ENCODE data around the gene MPZL1. TPM values are rescaled to one million over a fixed set of nuclear protein-coding genes. Genes with fewer than 3 reads are reported as not detected.
"Not testable (repeated sequence)": the region's sequence is repeated elsewhere in the genome, so short reads cannot be mapped to it uniquely, and the experiment has no call there.

The MPZL1 gene
- total RNA-seq, 2 experiments from 2014 or later = 1.2 to 1.5 TPM

DNA sequence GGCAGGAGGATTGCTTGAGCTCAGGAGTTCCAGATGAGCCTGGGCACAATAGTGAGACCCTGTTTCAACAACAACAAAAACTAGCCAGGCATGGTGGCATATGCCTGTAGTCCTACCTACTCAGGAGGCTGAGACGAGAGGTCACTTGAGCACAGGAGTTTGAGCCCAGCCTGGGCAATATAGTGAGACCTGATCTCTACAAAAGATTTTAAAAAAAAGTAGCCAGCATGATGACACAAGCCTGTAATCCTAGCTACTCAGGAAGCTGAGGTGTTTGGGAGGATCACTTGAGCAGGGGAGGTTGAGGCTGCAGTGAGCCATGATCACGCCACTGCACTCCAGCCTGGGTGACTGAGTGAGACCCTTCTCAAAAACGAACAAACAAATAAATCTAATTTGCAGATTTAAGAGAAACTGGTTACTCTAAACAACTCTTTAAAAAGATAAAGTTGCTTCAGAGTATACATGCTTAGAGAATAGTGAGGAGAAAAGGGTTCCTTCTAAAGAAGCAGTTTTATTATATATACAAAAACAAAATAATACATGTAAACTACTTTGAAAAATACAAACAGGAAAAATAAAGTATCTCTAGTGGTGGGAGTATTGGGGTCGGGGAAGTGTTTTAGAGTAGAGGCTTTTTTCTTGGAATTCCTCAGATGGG is 103.8 kb downstream of the MPZL1 start:
- no peak for ATAC-seq (ENCODE audit: poor library complexity)
- H3K27ac ChIP-seq (ENCODE audit: low read depth in 1 of 2, low read length in 2 of 2) = no peak overlapping the region

DNA sequence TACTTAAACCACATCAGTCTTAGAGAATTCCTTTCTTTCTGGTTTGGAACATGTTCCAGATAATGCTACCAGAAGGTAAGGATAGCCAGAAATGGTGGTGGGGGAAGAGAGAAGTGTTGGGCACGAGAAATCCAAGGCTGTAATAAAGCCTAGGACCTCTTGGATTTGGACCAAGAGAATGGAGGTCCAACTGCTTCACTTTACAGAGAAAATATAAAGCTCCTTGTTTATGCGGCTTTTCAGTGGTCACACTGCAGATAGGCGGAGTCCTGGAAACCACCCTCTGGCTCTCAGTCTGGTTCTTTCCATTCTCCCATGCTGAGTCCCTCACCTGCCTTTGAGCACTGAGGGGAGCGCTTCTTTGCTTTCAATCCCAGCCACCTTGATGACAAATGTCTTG is 104.3 kb downstream of the MPZL1 start:
- H3K4me3 Mint-ChIP-seq = no peak overlapping the region
- TF ChIP-seq, protein P1, sequence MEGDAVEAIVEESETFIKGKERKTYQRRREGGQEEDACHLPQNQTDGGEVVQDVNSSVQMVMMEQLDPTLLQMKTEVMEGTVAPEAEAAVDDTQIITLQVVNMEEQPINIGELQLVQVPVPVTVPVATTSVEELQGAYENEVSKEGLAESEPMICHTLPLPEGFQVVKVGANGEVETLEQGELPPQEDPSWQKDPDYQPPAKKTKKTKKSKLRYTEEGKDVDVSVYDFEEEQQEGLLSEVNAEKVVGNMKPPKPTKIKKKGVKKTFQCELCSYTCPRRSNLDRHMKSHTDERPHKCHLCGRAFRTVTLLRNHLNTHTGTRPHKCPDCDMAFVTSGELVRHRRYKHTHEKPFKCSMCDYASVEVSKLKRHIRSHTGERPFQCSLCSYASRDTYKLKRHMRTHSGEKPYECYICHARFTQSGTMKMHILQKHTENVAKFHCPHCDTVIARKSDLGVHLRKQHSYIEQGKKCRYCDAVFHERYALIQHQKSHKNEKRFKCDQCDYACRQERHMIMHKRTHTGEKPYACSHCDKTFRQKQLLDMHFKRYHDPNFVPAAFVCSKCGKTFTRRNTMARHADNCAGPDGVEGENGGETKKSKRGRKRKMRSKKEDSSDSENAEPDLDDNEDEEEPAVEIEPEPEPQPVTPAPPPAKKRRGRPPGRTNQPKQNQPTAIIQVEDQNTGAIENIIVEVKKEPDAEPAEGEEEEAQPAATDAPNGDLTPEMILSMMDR (IDR thresholded peaks at IDR 0.05) = no peak
- H3K36me3 Mint-ChIP-seq (ENCODE audit: low read depth) = no peaks in the 10 kb centered on the region
- H3K4me3 ChIP-seq (ENCODE audit: low read length) = no peak overlapping the region
- H3K27me3 ChIP-seq (ENCODE audit: control insufficient read depth in 1 of 2, insufficient read depth in 2 of 2, low read length in 2 of 2) = peaks cover 0 to 3% of the 10 kb centered on the region in 2 experiments
- H3K27ac ChIP-seq (ENCODE audit: low read depth in 1 of 2, low read length in 2 of 2) = no peak overlapping the region
- no peak overlapping the region for H3K27ac Mint-ChIP-seq
- CTCF ChIA-PET = no interaction called here
- POLR2A ChIA-PET = interaction anchor here (0.8 kb wide), 1 partner anchor 10 kb away, joined by 3 read pairs; no protein-coding TSS in a partner anchor
- no peak for DNase-seq
- peaks cover 8% of the 10 kb centered on the region for H3K4me1 Mint-ChIP-seq (ENCODE audit: low read depth)
- no peaks in the 10 kb centered on the region for H3K9me3 ChIP-seq (ENCODE audit: control insufficient read depth in 1 of 2, insufficient read depth in 1 of 2, low read length in 2 of 2)
- no peaks in the 10 kb centered on the region for H3K9me3 Mint-ChIP-seq
- H3K36me3 ChIP-seq (ENCODE audit: insufficient read depth, low read length) = no peaks in the 10 kb centered on the region
- peaks cover 15% of the 10 kb centered on the region for H3K27me3 Mint-ChIP-seq
- peaks cover 3% of the 10 kb centered on the region for H3K4me1 ChIP-seq (ENCODE audit: insufficient read depth, low read length)
- ATAC-seq (ENCODE audit: poor library complexity) = no peak
- intact Hi-C loops (cut with DNase I, micrococcal nuclease) = no loop called here

More for the DNA sequence above, 103.8 kb downstream of the MPZL1 start:
- Histone ChIP-seq H3K4me1 (ENCODE audit: insufficient read depth, low read length) (peaks cover 4% of the 10 kb centered on the region), H3K9me3 (ENCODE audit: control insufficient read depth in 1 of 2, insufficient read depth in 1 of 2, low read length in 2 of 2) (no peaks in the 10 kb centered on the region), H3K4me3 (ENCODE audit: low read length) (no peak overlapping the region), H3K27me3 (ENCODE audit: control insufficient read depth in 1 of 2, insufficient read depth in 2 of 2, low read length in 2 of 2) (peaks cover 0 to 9% of the 10 kb centered on the region in 2 experiments), H3K36me3 (ENCODE audit: insufficient read depth, low read length) (no peaks in the 10 kb centered on the region)
- H3K4me3 Mint-ChIP-seq = no peak overlapping the region
- TF ChIP-seq, protein P1 (IDR thresholded peaks at IDR 0.05) = no peak
- H3K9me3 Mint-ChIP-seq = no peaks in the 10 kb centered on the region
- ChIA-PET POLR2A (no interaction called here), CTCF (no interaction called here)
- H3K36me3 Mint-ChIP-seq (ENCODE audit: low read depth) = no peaks in the 10 kb centered on the region
- no peak overlapping the region for H3K27ac Mint-ChIP-seq
- H3K4me1 Mint-ChIP-seq (ENCODE audit: low read depth) = peaks cover 8% of the 10 kb centered on the region
- DNase-seq = no peak
- peaks cover 17% of the 10 kb centered on the region for H3K27me3 Mint-ChIP-seq
- intact Hi-C loops (cut with DNase I, micrococcal nuclease) = no loop called here

DNA sequence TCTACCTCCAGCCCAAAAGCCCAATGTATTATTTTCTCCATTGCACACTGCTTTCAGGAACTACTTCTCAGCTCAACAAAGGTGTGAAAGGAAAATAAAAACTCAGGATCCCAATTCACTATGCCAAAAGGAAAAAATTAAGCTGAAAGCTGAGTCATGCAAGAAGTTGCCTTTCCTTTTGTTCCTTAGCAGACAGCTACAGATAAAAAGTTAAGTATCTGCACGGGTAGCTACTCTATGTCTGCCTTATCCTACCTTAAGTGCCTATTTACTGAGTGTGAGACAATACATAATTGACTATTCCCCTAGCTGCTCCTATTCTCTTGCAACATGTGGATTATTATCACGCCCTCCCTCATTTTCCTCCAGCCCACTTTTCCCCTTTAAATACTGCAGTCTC is 108.1 kb downstream of the MPZL1 start:
- intact Hi-C loops (cut with DNase I, micrococcal nuclease) = no loop called here
- ATAC-seq (ENCODE audit: poor library complexity) = no peak
- POLR2A ChIA-PET = no interaction called here

DNA sequence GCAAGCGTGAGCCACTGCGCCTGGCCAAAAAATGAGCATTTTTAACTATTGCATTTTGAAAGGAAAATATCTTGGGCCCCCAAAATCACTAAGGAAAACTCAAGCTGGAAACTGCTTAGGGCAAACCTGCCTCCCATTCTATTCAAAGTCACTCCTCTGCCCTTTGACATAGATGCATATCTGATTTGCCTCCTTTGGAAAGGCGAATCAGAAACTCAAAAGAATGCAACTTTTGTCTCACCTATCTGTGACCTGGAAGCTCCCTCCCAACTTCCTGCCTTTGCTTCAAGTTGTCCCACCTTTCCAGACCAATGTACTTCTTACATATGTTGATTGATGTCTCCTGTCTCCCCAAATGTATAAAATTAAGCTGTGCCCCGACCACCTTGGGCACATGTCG is 108.9 kb downstream of the MPZL1 start:
- CTCF ChIA-PET; H3K9me3 Mint-ChIP-seq; H3K4me3 Mint-ChIP-seq; POLR2A ChIA-PET; H3K36me3 Mint-ChIP-seq (ENCODE audit: low read depth); H3K36me3 ChIP-seq (ENCODE audit: insufficient read depth, low read length); H3K4me3 ChIP-seq (ENCODE audit: low read length); H3K27ac Mint-ChIP-seq; H3K27me3 ChIP-seq (ENCODE audit: control insufficient read depth in 1 of 2, insufficient read depth in 2 of 2, low read length in 2 of 2); ATAC-seq (ENCODE audit: poor library complexity); H3K27ac ChIP-seq (ENCODE audit: low read depth in 1 of 2, low read length in 2 of 2); H3K4me1 ChIP-seq (ENCODE audit: insufficient read depth, low read length); H3K27me3 Mint-ChIP-seq; DNase-seq; intact Hi-C loops (cut with DNase I, micrococcal nuclease); H3K9me3 ChIP-seq (ENCODE audit: control insufficient read depth in 1 of 2, insufficient read depth in 1 of 2, low read length in 2 of 2); H3K4me1 Mint-ChIP-seq (ENCODE audit: low read depth): not testable (repeated sequence)

More for the DNA sequence above, 108.1 kb downstream of the MPZL1 start:
- Mint-ChIP-seq H3K9me3 (no peaks in the 10 kb centered on the region), H3K27me3 (no peaks in the 10 kb centered on the region), H3K4me1 (ENCODE audit: low read depth) (no peaks in the 10 kb centered on the region), H3K27ac (no peak overlapping the region), H3K36me3 (ENCODE audit: low read depth) (no peaks in the 10 kb centered on the region), H3K4me3 (no peak overlapping the region)
- Histone ChIP-seq H3K4me1 (ENCODE audit: insufficient read depth, low read length) (no peaks in the 10 kb centered on the region), H3K36me3 (ENCODE audit: insufficient read depth, low read length) (no peaks in the 10 kb centered on the region), H3K4me3 (ENCODE audit: low read length) (no peak overlapping the region), H3K27me3 (ENCODE audit: control insufficient read depth in 1 of 2, insufficient read depth in 2 of 2, low read length in 2 of 2) (peaks cover 0 to 2% of the 10 kb centered on the region in 2 experiments), H3K27ac (ENCODE audit: low read depth in 1 of 2, low read length in 2 of 2) (no peak overlapping the region), H3K9me3 (ENCODE audit: control insufficient read depth in 1 of 2, insufficient read depth in 1 of 2, low read length in 2 of 2) (no peaks in the 10 kb centered on the region)
- TF ChIP-seq, protein P1 (IDR thresholded peaks at IDR 0.05) = no peak
- CTCF ChIA-PET = no interaction called here
- DNase-seq = no peak
